ENCODE results near the gene CRYZL1. TPM values are rescaled to one million over a fixed set of nuclear protein-coding genes. Genes with fewer than 3 reads are reported as not detected.
A peak's percentile ranks its signal among the peaks of the same experiment; 100 is the strongest.

CRYZL1 gene
- total RNA-seq, 1 experiment from 2014 or later = 35.2 TPM

GRCh38 chr21:33663241-33663640, 21.7 kb upstream of the CRYZL1 start:
- H3K27ac Mint-ChIP-seq (ENCODE audit: low read depth, unreplicated experiment) = no peak overlapping the region
- POLR2A ChIA-PET = interaction anchor here (1.1 kb wide), 2 partner anchors 8 to 23 kb away, joined by 3 to 4 read pairs; no protein-coding TSS in a partner anchor
- intact Hi-C loops (cut with micrococcal nuclease) = no loop called here
- TF ChIP-seq, protein P1, sequence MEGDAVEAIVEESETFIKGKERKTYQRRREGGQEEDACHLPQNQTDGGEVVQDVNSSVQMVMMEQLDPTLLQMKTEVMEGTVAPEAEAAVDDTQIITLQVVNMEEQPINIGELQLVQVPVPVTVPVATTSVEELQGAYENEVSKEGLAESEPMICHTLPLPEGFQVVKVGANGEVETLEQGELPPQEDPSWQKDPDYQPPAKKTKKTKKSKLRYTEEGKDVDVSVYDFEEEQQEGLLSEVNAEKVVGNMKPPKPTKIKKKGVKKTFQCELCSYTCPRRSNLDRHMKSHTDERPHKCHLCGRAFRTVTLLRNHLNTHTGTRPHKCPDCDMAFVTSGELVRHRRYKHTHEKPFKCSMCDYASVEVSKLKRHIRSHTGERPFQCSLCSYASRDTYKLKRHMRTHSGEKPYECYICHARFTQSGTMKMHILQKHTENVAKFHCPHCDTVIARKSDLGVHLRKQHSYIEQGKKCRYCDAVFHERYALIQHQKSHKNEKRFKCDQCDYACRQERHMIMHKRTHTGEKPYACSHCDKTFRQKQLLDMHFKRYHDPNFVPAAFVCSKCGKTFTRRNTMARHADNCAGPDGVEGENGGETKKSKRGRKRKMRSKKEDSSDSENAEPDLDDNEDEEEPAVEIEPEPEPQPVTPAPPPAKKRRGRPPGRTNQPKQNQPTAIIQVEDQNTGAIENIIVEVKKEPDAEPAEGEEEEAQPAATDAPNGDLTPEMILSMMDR (IDR thresholded peaks at IDR 0.05; ENCODE audit: unreplicated experiment) = no peak
- BruUV-seq (replicated peaks) = no TSS peak
- H3K4me1 Mint-ChIP-seq (ENCODE audit: insufficient read depth, unreplicated experiment) = peaks cover 18% of the 10 kb centered on the region
- no peaks in the 10 kb centered on the region for H3K36me3 Mint-ChIP-seq (ENCODE audit: insufficient read depth, unreplicated experiment)
- no peaks in the 10 kb centered on the region for H3K27me3 Mint-ChIP-seq (ENCODE audit: insufficient read depth, unreplicated experiment)
- CTCF ChIA-PET = no interaction called here
- H3K9me3 Mint-ChIP-seq (ENCODE audit: unreplicated experiment) = no peaks in the 10 kb centered on the region
- DNase-seq (ENCODE audit: unreplicated experiment) = no peak
- no peak overlapping the region for H3K4me3 Mint-ChIP-seq (ENCODE audit: unreplicated experiment)

DNA sequence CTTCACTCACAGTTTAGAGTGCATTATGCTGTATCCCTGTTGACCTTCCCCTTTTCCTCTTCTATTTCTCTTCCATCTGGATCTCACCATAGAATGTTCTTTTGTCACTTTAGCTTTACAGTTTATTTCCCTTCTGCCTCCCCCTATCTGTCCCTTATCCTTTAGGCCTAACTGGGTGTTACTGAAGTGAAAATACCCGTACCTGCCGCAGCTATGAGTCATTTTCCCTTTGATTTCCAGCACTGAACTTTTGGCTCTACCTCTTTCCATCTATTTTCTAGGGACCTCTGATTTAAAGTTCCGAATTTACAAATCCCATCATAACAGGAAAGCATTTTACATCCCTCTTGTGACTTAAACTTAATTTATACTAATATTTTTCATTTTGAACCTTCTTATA, 20.5 kb upstream of the CRYZL1 start:
- DNase-seq (ENCODE audit: unreplicated experiment) = no peak
- H3K36me3 Mint-ChIP-seq (ENCODE audit: insufficient read depth, unreplicated experiment) = no peaks in the 10 kb centered on the region

GRCh38 chr21:33661146-33661545, 19.6 kb upstream of the CRYZL1 start:
- no peak for DNase-seq (ENCODE audit: unreplicated experiment)
- POLR2A ChIA-PET = interaction anchor here (0.6 to 2.0 kb wide), 5 partner anchors 17 to 140 kb away, joined by 3 to 4 read pairs (median 4); partner anchors contain the start of gene ITSN1
- Mint-ChIP-seq H3K27ac (ENCODE audit: low read depth, unreplicated experiment) (peak overlapping the region; percentile 42), H3K27me3 (ENCODE audit: insufficient read depth, unreplicated experiment) (no peaks in the 10 kb centered on the region), H3K4me1 (ENCODE audit: insufficient read depth, unreplicated experiment) (peaks cover 20% of the 10 kb centered on the region), H3K36me3 (ENCODE audit: insufficient read depth, unreplicated experiment) (no peaks in the 10 kb centered on the region), H3K4me3 (ENCODE audit: unreplicated experiment) (no peak overlapping the region), H3K9me3 (ENCODE audit: unreplicated experiment) (no peaks in the 10 kb centered on the region)
- BruUV-seq (replicated peaks) = no TSS peak
- TF ChIP-seq, protein P1 (IDR thresholded peaks at IDR 0.05; ENCODE audit: unreplicated experiment) = no peak
- CTCF ChIA-PET = interaction anchor here (0.7 kb wide), 1 partner anchor 98 kb away, joined by 3 read pairs; no protein-coding TSS in a partner anchor
- intact Hi-C loops (cut with micrococcal nuclease) = no loop called here

More for the DNA sequence above, 20.5 kb upstream of the CRYZL1 start:
- no peaks in the 10 kb centered on the region for H3K27me3 Mint-ChIP-seq (ENCODE audit: insufficient read depth, unreplicated experiment)
- intact Hi-C loops (cut with micrococcal nuclease) = no loop called here
- ChIA-PET CTCF (interaction anchor here (0.5 to 0.7 kb wide), 2 partner anchors 97 to 431 kb away, joined by 3 to 4 read pairs; no protein-coding TSS in a partner anchor), POLR2A (interaction anchor here (1.2 to 2.0 kb wide), 4 partner anchors 16 to 139 kb away, joined by 4 read pairs; no protein-coding TSS in a partner anchor)
- no peak overlapping the region for H3K4me3 Mint-ChIP-seq (ENCODE audit: unreplicated experiment)
- peaks cover 17% of the 10 kb centered on the region for H3K4me1 Mint-ChIP-seq (ENCODE audit: insufficient read depth, unreplicated experiment)
- no TSS peak for BruUV-seq (replicated peaks)
- H3K9me3 Mint-ChIP-seq (ENCODE audit: unreplicated experiment) = no peaks in the 10 kb centered on the region
- TF ChIP-seq, protein P1 (IDR thresholded peaks at IDR 0.05; ENCODE audit: unreplicated experiment) = no peak
- H3K27ac Mint-ChIP-seq (ENCODE audit: low read depth, unreplicated experiment) = peak overlapping the region; percentile 43

GRCh38 chr21:33660406-33660805, 18.9 kb upstream of the CRYZL1 start:
- no peaks in the 10 kb centered on the region for H3K36me3 Mint-ChIP-seq (ENCODE audit: insufficient read depth, unreplicated experiment)
- no peaks in the 10 kb centered on the region for H3K27me3 Mint-ChIP-seq (ENCODE audit: insufficient read depth, unreplicated experiment)
- H3K4me1 Mint-ChIP-seq (ENCODE audit: insufficient read depth, unreplicated experiment) = peaks cover 27% of the 10 kb centered on the region
- H3K4me3 Mint-ChIP-seq (ENCODE audit: unreplicated experiment) = no peak overlapping the region
- no TSS peak for BruUV-seq (replicated peaks)
- intact Hi-C loops (cut with micrococcal nuclease) = no loop called here
- H3K9me3 Mint-ChIP-seq (ENCODE audit: unreplicated experiment) = no peaks in the 10 kb centered on the region
- no peak overlapping the region for H3K27ac Mint-ChIP-seq (ENCODE audit: low read depth, unreplicated experiment)
- CTCF ChIA-PET = no interaction called here
- POLR2A ChIA-PET = interaction anchor here (0.8 to 1.1 kb wide), 3 partner anchors 18 to 398 kb away, joined by 3 to 4 read pairs (median 3); partner anchors contain the start of gene ITSN1
- TF ChIP-seq, protein P1 (IDR thresholded peaks at IDR 0.05; ENCODE audit: unreplicated experiment) = no peak
- DNase-seq (ENCODE audit: unreplicated experiment) = no peak
